HFF-Myc (cell line): ENCODE measurements around the gene LY6G6C.
"Not testable (repeated sequence)": the region's sequence is repeated elsewhere in the genome, so short reads cannot be mapped to it uniquely, and the experiment has no call there.

ENCODE experiments used
- DNase-seq: peaks from one replicate; pipeline ENCODE4 v3.0.0-alpha.2; 2011; ENCODE audit warnings: low read depth; ENCODE audit errors: extremely low read depth
- H3K4me3 ChIP-seq: replicated peaks from 2 replicates; pipeline ENCODE4 v1.5.1; 2011; ENCODE audit warnings: low read depth, mild to moderate bottlenecking, control low read depth, low read length
- TF ChIP-seq, protein P1 (sequence below): IDR thresholded peaks from 2 replicates; pipeline ENCODE4 v1.5.1; 2012; ENCODE audit warnings: mild to moderate bottlenecking, low read depth, low read length, control low read depth; ENCODE audit errors: missing control alignments

Gene LY6G6C

DNA sequence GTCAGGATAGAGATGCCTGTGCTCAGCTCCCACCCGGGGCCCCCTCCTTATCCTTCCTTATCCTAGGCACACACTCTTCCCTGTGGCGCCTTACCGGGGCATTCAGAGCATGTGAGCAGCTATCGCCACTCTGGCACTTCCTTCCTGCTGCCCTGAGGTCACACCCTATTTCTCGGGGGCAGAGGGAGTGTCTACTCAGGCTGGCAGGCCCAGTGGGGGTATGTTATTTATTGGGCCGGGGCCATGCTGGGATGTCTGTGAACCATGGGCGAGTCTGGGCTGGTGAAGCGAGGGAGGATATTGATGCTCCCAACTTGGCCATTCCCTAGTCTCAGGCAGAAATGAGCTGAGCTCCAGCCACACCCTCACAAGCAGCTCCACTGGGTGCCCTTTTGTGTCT lies 10.3 kb downstream of the LY6G6C start:
- H3K4me3 ChIP-seq, result no peak overlapping the region
- no peak for DNase-seq
- TF ChIP-seq, protein P1, sequence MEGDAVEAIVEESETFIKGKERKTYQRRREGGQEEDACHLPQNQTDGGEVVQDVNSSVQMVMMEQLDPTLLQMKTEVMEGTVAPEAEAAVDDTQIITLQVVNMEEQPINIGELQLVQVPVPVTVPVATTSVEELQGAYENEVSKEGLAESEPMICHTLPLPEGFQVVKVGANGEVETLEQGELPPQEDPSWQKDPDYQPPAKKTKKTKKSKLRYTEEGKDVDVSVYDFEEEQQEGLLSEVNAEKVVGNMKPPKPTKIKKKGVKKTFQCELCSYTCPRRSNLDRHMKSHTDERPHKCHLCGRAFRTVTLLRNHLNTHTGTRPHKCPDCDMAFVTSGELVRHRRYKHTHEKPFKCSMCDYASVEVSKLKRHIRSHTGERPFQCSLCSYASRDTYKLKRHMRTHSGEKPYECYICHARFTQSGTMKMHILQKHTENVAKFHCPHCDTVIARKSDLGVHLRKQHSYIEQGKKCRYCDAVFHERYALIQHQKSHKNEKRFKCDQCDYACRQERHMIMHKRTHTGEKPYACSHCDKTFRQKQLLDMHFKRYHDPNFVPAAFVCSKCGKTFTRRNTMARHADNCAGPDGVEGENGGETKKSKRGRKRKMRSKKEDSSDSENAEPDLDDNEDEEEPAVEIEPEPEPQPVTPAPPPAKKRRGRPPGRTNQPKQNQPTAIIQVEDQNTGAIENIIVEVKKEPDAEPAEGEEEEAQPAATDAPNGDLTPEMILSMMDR, result no peak

DNA sequence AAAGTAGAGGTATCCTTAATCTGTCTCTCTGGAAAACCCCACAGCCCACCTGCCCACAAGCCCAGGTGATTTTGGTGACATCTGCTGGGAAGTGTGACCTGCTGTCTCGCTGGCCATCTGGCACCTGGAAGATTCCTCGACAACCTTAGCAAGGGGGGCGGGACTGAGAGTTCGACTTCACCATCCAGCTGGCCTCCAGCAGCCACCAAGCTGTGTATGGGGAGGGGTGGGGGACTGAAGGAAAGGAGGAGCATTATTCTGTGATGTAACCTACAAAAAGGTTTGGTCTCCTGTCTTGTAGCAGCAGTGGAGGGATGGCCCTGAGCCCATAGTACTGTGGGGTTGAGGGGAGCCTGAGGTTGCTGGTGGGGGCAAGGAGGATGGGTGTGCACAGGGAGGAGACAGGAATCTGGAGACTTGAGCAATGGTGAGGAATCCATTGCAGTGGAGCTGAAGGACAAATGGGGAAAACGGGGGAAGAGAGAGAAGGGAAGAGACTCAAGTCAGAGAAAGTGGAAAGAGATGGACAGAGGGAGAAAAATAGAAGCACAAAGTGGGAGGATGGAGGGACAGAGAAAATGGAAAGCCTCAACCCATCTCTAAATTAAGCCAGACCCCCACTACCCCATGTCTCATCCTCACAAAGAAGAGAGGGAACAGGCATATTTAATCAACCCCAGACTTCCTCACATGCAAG lies 10.9 kb downstream of the LY6G6C start:
- TF ChIP-seq, protein P1, result no peak
- DNase-seq, result no peak
- no peak overlapping the region for H3K4me3 ChIP-seq

DNA sequence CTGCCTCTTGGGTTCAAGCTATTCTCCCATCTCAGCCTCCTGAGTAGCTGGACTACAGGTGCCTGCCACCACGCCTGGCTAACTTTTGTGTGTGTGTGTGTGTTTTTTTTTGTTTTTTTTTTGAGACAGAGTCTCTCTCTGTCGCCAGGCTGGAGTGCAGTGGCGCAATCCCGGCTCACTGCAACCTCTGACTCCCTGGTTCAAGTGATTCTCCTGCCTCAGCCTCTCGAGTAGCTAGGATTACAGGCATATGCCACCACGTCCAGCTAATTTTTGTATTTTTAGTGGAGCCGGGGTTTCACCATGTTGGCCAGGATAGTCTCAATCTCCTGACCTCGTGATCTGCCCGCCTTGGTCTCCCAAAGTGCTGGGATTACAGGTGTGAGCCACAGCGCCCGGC lies 12.4 kb downstream of the LY6G6C start:
- H3K4me3 ChIP-seq, DNase-seq: not testable (repeated sequence)

DNA sequence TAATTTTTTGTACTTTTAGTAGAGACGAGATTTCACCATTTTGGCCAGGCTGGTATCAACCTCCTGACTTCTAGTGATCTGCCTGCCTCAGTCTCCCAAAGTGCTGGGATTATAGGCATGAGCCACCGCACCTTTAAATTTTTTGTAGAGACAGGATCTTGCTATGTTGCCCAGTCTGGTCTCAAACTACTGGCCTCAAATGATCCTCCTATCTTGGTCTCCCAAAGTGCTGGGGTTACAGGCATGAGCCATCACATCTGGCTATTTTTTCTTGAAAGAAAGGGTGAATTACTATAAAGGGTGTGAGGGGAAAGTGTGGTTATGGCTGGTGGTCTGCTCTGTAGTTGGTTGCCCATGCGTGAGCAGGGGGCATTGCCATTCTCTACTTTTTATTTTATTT lies 13.3 kb downstream of the LY6G6C start:
- DNase-seq, result no peak
- no peak overlapping the region for H3K4me3 ChIP-seq
- TF ChIP-seq, protein P1, result no peak

DNA sequence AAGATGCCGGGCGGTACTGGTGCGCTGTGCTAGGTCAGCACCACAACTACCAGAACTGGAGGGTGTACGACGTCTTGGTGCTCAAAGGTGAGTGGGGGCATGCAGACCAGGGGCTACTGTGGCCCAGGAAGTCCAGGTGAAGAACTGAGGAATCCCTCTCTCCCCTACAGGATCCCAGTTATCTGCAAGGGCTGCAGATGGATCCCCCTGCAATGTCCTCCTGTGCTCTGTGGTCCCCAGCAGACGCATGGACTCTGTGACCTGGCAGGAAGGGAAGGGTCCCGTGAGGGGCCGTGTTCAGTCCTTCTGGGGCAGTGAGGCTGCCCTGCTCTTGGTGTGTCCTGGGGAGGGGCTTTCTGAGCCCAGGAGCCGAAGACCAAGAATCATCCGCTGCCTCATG lies 13.8 kb downstream of the LY6G6C start:
- DNase-seq, result no peak
- TF ChIP-seq, protein P1, result no peak
- no peak overlapping the region for H3K4me3 ChIP-seq

DNA sequence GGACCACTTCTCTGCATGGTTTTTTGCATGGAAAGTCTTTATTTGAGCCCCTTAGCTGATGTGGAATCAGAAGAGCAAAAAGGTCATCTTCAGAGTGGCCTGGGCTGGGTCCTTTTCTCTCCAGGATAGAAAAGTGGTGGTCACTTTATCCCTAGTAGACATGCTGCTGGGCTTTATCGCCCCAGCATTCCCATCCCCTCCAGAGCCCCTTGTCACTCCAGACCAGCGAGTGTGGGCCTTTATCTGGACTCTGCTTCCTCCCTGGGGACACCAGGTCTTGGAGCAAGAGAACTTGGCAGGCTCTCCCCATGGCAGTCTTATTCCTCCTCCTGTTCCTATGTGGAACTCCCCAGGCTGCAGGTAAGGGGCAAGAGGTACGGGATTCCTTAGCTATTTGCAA lies 14.9 kb downstream of the LY6G6C start, which contains the start of gene LY6G6F:
TSS of gene LY6G6F (plus strand) at position 268 of the 400 bp plus-strand sequence. CDS start at position 309, 41 bp downstream.
- TF ChIP-seq, protein P1, result no peak
- no peak within 1 kb of the TSS for H3K4me3 ChIP-seq
- no peak for DNase-seq

DNA sequence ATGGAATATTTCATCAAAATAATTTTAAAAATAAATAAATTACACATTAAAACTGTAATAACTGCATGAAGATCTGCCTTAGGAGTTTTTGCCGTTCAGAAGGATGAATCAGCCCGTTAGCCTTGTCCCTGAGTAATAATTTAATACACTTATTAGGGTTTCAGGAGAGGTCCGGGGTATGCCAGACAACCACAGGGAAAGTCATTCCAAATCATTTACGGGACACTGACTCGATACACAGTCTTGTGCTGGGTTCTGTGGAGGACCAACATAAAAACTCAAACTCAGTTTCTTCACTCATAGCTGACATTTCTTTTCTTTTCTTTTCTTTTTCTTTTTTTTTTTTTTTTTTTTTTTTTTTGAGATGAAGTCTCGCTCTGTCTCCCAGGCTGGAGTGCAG lies 15.6 kb downstream of the LY6G6C start:
- no peak for DNase-seq
- TF ChIP-seq, protein P1, result no peak
- no peak overlapping the region for H3K4me3 ChIP-seq
